Mammary epithelial cell (primary cell): ENCODE data around the gene TCF12.

Source experiments
- CTCF ChIP-seq, 2 donors: IDR thresholded peaks in 1 of 2; conservative IDR thresholded peaks in 1 of 2; 2 replicates each; pipeline ENCODE4 v1.5.1; 2011 to 2012; ENCODE audit warnings: inconsistent platforms in 2 of 2, low read length in 2 of 2, mild to moderate bottlenecking in 2 of 2, control low read depth in 1 of 2, low read depth in 1 of 2; ENCODE audit not compliant: insufficient read depth in 1 of 2; ENCODE audit errors: extremely low read depth in 1 of 2
- EZH2 ChIP-seq: IDR thresholded peaks from 2 replicates; pipeline ENCODE4 v1.6.1; 2012; ENCODE audit warnings: low read length, inconsistent platforms, borderline replicate concordance

- no peak for TF ChIP-seq CTCF (conservative IDR thresholded peaks at IDR 0.05 in 1 of 2, IDR thresholded peaks at IDR 0.05 in 1 of 2; ENCODE audit: extremely low read depth in 1 of 2, insufficient read depth in 1 of 2, low read depth in 1 of 2, low read length in 2 of 2)
- no peak for TF ChIP-seq EZH2
These were observed 130.6 kb downstream of the TCF12 start for GRCh38 chr15:57048930-57049549.
